ENCODE measurements around the gene ANKMY2.

DNA sequence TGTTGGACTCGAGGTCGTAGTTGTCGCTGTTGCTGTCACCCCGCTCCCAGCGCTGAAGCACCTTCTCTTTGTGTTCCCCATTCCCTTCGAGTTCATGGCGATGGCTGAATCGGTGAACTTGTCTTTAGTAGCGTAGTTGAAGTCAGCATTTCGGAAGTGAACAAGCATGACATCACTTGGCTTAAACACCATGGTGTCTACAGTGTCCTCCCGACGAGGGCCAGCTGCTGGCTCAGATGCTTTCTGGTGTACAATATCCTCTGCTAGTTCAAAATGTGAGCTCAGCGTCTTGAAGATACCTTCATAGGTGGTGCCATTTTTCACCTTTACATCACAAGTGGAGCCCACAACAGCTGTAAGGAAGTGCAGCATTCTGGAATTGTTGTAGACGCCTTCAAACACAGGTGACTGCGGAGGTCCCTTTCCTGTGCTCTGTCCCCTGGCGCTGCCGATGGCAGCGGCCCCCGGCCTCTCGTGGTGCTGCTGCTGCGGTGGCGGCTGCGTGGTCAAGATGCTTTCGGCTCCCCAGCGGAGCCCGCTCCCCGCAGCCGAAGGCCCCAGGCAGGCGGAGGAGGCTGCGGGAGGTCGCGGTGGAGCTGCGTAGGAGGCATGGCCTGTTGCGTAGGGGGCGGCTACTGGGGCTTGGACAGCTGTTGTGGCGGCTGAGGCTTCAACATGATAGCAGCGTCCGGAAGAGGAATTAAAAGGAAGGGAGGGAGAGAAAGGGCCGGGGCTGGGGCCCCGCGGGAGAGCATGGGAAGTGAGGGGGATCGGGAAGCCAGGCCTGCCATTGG is 59.3 kb downstream of the ANKMY2 start:
- no peak for TF ChIP-seq POLR2A (IDR thresholded peaks at IDR 0.05; ENCODE audit: low read depth, low read length)
- no peak for TF ChIP-seq TAF1 (IDR thresholded peaks at IDR 0.05; ENCODE audit: borderline replicate concordance, low read depth, low read length)
